CD4-positive, alpha-beta T cell treated with Interleukin-17A for 1 hour (primary cell): ENCODE results near the gene ARHGAP40.

Experiments used
- DNase-seq: peaks from one replicate; pipeline ENCODE4 v3.0.0-alpha.2; 2020

ARHGAP40 gene

DNA sequence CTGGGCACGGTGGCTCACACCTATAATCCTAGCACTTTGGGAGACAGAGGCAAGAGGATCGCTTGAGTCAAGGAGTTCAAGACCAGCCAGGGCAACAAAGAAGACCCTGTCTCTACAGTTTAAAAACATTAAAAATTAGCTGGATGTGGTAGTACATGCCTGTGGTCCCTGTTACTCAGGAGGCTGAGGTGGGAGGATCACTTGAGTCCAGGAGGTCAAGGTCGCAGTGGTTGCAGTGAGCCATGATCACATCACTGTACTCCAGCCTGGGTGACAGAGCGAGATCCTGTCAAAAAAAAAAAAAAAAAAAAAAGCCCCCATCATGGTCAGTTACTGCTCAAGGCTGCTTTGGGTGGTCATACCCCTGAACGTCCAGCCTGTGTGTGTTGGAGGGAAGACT is 55.8 kb downstream of the ARHGAP40 start:
- no peak for DNase-seq

DNA sequence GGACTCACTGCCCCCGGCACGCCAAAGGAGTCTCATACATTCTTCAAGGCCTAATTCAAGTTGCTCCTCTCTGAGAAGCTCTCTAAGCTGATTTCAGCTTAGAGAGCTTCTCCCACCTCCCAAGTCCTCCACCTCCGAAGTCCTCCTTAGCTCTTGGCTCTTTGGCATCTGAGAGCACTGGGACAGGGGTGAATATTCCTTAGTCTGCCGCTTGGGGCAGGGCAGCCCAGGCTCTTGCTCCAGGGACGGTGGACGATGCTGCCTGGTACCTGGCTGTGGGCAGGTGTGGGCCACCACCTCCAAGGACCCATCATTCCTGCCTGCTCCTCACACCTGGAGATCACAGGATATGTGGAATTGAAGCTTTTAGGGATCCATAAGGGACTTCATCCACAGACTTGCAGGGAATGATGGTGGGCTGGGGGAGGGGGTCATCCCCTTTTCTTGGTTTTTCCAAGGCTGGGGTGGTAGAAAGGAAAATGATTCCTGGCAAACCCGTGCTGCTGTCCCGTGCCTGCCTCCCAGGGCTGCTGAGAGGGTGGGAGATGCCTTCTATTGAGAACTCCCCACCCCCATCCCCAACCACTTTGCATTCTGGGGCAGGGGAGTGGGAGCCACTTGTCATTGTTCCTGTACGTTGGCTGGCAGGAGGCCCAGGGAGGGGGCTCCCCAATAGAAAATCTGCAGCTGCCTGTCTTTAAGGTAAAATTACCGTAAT is 57.4 kb downstream of the ARHGAP40 start:
- peak; percentile 31 for DNase-seq

DNA sequence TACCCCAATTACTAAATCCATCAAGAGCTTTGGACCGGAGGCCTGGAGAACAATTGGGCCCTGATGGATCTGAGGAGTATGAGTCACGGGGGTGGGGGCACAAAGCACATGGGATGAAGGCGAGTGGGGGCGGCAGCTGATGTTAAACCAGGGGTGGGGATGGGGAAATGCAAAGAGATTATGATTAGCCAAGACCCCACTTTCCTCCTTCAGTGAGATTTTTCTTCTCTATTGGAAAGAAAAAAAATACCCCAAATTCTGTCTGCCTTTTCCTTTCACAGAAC is 57.9 kb downstream of the ARHGAP40 start:
- no peak for DNase-seq

DNA sequence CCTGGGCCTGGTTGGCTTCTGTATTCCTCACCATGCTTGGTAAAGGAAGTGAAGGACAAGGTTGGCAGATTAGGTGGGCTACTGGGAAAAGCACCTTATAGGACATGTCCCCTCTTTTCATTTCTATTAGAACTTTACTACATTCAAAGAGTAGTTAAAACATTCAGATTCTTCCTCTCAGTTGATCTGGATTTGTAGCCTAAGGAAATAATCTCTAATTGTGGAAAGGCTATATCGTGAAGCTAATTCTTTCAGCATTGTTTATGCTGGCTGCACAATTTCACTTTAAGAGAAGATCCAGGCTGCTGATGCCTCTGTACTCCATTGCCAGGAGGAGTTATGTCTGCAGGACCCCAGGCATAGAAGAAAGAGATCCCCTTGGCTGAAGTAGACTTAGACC is 58.8 kb downstream of the ARHGAP40 start:
- DNase-seq = no peak

DNA sequence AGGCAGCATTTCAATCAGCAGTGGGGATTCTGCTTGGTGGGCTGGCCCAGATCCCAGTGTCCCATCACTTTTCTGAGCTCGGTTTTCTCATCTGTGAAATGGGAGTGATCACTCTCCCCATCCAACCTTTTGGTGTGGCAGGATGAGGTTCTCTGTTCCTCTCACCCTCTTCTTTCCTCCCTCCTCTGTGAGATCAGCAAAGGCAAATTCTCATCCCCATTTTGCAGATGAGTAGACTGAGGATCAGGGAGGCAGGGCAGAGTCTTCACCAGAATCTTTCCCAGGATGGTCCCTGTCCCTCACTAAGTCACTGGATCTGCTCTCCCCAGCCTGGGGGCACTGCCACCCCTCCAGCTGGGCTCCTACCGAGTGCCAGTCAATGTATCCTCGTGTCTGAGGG is 62.1 kb downstream of the ARHGAP40 start:
- no peak for DNase-seq

DNA sequence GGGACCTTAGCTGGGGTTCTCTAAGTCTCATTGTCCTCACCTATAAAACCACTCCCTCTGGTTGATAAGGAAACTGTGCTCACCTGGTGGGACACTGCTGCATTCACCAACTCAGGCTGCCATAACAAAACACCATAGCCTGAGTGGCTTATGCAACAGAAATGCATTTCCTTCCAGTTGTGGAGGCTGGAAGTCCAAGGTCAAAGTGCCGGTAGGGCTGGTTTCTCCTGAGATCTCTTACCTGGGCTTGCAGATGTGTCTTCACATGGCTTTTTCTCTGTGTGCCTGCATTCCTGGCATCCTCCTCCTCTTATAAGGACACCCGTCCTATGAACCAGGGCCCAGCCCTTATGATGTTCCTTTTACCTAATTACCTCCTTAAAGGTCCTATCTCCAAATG is 62.7 kb downstream of the ARHGAP40 start:
- no peak for DNase-seq

DNA sequence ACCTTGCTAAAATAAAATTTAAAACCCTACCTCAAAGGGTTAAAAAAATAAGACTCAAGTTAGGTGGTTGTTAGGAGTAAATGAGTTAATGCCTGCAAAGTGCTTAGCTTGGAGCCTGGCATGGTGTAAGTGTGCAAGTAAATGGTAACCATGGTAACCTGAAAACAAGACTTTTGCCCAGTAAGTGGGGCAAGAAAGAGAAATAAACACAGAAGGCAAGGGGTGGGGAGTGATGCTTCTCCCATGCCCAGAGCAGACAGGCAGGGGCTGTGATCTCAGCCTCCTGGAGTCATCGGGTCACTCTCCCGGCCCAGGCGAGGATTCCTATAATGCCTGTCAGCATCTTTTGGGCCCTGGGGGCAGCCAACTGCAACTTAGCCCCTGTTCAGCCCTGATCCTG is 63.5 kb downstream of the ARHGAP40 start:
- no peak for DNase-seq

DNA sequence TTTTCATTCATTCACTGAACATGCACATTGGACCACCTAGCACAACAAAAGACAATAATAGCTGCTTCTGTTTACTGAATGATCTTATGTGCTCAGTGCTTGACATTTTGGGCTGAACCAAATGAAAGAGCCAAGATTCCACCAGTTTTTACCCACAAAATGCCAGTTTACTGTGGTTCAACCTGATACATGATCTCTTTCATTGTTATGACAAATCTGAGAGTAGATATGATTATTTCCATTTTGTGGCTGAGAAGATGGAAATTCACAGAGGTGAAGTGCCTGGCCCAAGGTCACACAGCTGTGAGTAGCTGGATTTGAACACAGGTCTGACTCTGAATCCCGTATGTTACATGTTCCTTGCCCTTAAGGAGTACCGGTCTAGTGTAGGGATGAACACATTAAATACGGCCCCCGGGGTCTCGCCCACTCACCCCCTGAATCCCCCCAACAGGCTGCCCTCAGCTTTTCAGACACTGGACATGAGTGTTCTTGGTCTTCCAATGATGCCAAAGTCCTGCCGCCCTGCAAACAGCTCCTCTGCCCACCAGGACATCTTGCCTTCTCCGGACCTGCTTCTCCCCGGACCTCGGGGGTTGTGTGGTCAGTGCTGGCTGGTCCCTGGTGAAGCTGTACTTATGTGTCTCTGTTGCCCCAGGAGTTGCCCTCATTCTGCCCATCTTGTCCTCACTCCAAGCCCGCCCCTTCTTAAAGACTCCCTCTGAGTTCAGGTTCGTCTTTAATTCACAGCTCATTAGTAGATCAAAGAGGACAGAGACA is 64.1 kb downstream of the ARHGAP40 start:
- DNase-seq = no peak

DNA sequence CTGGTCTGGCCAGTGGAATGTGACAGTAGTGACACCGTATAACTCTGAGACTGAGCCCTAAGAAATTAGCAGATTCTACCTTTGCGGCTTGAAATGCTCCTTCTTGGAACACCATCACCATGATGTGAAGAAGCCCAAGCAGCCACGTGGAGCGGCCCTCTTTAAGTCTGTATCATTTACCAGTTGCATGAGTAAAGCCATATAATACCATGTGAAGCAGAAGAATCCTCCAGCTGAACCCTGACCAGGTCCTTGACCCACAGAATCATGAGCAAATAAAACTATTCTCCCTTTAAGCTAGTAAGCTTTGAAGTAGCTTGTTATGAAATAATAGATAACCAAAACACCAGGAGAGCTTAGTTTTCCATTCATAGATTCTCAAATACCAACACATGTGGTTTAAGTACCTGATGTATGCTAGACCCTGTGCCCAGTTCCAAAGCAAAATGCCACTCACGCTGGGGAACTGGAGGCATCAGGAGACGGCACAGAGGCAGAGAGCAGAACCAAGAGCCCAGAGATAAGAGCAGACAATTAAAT is 65.9 kb downstream of the ARHGAP40 start:
- no peak for DNase-seq

DNA sequence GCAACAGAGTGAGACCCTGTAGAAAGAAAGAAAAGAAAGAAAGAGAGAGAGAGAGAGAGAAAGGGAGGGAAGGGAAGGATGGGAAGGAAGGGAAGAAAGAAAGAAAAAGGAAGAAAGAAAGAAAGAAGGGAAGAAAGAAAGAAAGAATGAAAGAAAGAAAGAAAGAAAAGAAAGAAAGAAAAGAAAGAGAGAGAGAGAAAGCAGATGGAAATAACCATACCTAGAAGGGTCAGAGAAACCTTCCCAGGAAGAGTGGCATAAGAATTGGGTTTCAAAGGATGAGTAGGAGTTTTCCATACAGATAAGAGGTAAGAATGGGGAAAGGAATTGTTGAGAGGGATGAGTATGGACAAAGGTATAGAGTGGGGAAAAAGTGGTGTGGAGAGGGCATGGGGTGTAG is 68.1 kb downstream of the ARHGAP40 start:
- no peak for DNase-seq

DNA sequence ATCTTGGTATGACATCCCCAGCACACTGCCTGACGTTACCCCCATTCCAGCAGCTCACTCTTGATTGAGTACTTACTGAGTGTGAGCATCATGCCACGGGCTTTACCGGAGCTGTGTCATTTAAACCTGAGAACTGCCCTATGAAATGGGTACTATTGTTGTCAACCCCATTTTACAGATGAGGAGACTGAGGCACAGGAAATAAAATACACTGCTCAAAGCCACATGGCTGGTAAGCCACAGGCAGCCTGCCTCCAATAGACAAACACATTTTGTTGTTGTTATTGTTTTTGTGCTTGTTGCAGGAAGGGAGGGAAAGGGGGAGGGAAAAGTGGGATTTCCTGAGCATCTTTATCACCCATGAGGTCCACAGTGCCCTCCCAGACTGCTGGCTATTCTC is 69.2 kb downstream of the ARHGAP40 start:
- DNase-seq = no peak

DNA sequence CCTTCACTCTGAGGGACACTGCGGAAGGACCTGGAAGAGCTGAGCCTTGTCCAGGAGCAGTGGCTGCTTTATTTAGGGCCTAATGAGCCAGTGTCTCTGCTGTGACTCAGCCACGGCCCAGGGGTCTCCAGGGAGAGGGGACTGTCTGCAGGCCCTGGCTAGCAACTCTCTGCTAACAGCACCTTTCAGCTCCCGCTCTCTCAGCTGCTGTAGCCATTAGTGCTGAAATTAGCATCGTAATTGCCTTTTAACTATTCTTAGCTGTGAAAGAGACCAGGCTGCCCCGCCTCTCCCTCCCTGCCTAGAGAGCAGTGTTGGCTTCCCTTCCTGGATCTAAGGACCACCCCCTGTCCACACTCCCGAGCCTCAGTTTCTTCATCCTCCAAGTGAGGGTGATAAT is 69.6 kb downstream of the ARHGAP40 start:
- no peak for DNase-seq

DNA sequence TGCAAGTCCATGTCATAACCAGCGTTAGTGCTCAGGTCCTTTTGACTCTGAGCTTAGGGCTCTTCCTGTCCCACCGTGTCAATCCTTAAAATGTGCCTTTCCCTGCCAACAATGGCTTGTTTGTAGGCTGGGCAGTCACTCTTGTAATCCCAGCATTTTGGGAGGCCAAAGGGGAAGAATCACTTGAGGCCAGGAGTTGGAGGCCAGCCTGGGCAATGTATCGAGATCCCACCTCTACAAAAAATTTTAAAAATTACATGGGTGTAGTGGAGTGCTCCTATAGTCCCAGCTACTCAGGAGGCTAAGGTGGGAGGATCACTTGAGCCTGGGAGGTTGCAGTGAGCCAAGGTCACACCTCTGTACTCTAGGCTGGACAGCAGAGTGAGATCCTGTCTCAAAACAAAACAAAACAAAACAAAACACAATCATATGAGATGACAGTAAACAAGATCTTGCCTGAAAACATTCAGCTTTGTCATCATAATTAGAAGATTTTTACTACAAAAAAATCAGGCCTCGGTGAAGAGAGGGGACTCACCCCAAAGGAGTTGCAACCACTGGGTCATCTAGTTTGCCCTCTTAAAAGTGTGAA is 70.2 kb downstream of the ARHGAP40 start:
- DNase-seq = no peak

DNA sequence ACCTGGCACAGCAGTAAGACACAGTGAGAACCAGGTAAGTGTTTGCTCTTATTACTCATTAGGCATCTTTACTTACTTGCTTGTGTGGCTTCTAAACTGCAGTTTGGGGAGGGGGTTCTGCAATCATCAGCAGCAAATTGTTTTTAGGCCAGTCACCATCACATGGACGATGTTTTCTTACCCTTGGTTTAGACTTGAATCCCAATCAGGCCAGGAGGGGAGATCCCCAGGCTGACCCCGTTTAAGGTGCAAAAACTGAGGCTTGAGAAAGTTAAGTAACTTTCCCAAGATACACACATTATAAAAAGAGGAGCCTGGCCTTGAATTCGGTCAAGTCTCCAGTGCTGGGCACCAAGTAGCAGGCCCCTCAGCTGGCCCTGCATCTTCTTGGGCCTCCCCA is 70.9 kb downstream of the ARHGAP40 start:
- DNase-seq = no peak

DNA sequence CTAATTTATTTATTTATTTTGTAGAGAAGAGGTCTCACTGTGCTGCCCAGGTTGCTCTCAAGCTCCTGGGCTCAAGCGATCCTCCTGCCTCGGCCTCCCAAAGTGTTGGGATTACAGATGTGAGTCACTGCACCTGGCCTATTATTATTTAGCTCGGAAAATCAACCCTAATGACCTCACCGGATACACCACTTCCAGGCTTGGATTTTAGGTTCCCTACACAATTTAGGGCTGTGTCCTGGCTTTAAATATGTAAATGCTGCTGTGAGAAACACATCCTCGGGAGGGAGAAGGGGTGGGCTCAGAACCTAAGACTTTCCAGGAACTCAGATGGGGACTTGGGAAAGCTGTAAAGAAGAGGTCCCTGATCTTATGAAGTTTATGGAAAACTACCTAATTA is 71.7 kb downstream of the ARHGAP40 start:
- no peak for DNase-seq

DNA sequence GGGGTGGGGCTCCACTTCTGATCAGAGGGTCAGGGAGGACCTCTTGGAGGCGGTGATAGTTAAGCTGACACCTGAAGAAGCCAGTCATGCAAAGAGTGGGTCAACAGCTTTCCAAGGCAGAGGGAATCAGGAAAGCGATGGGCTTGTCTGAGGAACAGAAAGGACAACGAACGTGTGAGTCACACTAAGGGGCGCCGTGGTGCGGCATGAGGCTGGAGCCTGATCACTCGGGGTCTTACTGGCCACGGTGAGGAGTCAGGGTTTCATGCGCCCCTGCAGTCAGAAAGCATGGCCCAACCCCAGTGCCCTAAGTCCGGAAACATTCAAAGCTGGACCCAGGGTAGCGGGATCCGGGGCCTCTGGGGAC is 72.1 kb downstream of the ARHGAP40 start:
- DNase-seq = no peak

DNA sequence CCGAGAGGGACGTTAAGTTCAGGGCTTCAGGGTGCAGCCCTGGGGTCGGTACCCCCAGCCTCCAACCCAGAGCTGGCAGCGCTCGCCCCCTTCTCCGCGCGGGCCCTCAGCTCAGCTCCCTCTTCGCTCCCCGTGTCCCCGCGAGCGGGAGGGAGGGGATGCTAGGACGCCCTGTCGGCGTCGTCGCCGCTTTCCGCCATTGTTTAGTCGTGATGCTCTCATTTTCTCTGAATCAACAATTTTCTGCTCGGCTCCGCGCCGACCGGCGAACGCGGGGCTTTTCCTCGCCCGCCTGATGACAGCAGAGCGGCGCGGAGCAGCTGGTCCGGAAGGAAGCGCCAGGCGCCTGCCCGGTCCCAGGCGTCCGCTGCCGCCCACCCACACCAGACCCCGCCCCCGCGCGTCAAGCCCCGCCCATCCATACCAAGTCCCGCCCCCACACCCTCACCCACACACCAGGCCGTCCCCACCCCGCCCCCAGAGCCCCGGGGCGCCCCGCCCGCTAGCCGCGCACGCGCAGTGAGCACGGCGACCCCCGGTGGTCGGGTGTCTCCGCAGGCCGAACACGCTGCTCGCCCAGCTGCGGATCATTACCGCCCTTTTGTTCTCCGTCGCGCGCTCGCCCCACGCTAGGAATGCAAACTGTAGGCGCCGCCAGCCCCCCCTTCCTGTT is 72.6 kb downstream of the ARHGAP40 start:
- peak; percentile 73 for DNase-seq

DNA sequence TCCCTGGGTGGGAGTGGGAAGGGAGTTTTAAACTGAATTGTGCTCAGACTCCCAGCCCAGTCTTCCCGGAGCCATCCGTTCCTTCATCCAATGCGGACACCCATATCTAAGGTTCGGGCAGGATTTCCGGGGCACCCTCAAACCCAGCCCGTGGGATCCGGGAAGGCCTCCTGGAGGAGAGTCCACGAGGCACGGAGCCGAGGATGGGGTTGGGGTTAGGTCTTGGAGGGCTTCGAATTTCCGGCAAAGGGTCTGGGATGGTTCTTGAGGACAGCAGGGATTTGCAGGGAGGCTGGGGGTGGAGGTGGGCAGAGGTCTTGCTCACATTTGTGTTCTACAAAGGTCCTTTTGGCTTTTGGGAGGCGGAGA is 73.1 kb downstream of the ARHGAP40 start:
- no peak for DNase-seq

DNA sequence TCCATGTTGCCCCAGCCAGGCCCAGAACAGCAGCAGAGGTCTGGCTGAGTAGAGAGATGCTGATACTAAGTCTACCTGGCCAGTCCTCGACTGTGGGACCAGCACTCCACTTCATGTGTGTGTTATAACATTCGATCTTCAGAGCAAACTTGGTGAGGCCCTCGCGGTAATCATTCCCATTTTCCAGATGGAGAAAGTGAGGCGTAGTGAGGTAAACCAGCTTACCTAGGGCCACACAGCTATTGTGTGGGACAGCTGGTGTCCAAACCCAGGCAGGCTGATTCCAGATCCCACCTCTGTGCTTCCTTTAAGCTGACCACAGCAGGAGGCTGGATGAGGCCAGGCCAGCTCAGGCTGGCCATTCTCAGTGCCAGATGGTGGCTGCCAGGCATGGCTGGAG is 75.0 kb downstream of the ARHGAP40 start:
- no peak for DNase-seq

DNA sequence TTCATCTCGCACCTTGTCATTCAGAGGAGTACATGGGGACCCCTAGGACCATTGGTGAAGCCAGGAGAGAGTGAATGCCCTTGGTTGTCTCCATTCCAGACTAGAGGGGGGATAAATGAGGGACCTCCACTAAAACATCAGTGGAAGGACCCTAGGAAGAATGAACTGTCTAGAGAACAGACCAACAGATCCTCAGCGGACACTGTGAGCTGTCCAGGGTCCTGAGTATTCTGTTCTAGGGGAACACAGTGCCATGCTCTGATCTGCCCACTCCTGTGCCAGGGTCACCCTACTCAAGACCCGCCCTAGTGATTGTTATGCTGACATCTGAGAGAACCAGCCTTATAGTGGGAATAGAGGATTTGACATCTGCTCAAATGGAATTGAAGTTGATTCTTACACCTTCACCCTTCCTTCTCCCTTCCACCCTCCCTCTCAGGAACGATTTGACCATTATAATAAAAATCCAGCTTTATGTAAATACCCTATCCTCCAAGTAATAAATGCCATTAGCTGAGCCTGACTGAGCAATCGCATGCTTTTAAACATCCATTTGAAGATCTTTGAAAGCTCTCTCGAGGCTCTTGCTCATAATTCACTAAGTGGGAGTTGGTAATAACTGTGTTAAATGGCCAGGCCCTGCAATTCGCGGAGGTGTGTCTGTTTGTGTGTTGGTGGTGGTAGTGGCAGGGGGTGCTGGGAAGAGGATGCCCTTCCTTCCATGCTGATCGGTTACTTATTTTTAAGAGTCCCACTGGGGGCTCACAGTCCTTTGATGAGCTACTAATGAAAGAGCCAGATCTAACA is 79.1 kb downstream of the ARHGAP40 start:
- DNase-seq = peak; percentile 15

DNA sequence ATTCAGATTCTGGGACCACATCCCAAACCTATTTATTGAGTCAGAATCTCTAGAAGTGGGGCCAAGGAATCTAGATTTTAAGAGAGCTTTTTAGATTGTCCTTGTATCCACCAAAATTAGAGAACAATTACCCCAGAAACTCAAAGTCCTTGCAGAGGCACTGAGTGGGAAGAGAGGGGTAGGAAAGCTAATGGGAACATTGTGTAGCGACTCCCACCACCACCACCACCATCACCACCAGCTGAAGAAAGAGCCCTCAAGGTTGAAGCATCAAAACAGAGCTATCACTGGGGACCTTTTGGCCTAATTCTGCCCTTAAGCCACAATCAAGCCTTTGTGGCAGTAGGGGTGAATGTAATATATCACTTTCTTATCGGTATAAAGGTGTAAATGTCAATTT is 83.7 kb downstream of the ARHGAP40 start:
- DNase-seq = no peak

DNA sequence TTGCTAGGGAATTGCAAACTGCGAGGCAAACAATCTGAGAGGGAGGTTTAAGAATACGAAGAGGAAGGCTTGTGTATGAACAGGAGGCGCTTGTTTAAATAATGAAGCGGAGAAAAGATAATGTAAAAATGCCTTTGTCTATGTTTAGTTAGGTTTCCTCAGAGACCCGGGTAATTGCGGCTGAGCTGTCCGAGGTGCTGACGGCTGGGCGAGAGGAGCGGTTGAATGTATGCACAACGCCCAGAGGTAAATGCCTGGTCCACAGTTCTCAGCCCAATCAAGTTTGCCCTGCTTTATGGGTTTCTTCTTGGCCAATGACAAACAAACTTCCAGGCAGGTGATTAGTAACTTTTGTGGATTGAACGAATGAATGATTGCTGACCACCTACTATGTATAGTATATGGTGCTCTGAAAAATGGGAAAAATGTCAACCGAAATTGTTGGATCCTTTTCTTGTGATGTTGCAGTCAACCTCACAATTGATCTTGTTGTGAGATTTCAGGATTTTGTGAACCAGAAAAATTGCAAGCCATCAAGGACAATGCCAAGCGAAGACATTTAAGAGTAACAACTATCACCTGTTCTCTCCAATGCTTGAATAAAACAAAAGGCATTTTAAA is 84.4 kb downstream of the ARHGAP40 start:
- DNase-seq = peak; percentile 14
